Hepatocyte (in vitro differentiated cells): Measurements from ENCODE around the gene CAMK2G.

ENCODE experiments used
- EZH2 ChIP-seq: fragments of 200-600 bp; sonication (generic); IDR thresholded peaks from 2 replicates; pipeline ENCODE4 v1.6.1; 2016; ENCODE audit warnings: antibody characterized with exemption, mild to moderate bottlenecking, borderline replicate concordance
- TF ChIP-seq, protein P1 (sequence below): fragments of 200-600 bp; sonication (generic); IDR thresholded peaks from 2 replicates; pipeline ENCODE4 v1.5.1; 2016; ENCODE audit warnings: antibody characterized with exemption, mild to moderate bottlenecking; ENCODE audit not compliant: poor library complexity

DNA sequence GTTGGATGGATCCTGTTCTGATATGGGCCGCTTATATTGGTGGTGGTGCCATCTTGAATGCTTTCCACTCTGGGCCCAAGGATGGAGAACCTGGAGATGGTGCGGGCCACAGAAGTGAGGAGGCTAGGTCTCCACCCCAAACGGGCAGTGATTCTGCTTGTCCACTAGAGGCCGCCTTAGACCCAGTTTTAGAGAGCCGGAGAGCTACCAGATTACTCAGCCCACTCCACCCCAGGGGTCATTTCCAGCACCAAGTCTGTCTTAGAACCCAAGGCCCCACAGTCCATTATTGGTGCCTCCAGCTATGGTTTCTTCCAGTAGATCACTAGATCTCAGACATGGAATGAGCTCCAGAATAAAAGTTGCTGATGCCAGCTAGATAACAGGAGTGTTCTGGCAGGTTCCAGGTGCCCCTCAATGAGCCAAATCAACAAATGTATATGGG is 11.8 kb upstream of the CAMK2G start:
- TF ChIP-seq, protein P1, sequence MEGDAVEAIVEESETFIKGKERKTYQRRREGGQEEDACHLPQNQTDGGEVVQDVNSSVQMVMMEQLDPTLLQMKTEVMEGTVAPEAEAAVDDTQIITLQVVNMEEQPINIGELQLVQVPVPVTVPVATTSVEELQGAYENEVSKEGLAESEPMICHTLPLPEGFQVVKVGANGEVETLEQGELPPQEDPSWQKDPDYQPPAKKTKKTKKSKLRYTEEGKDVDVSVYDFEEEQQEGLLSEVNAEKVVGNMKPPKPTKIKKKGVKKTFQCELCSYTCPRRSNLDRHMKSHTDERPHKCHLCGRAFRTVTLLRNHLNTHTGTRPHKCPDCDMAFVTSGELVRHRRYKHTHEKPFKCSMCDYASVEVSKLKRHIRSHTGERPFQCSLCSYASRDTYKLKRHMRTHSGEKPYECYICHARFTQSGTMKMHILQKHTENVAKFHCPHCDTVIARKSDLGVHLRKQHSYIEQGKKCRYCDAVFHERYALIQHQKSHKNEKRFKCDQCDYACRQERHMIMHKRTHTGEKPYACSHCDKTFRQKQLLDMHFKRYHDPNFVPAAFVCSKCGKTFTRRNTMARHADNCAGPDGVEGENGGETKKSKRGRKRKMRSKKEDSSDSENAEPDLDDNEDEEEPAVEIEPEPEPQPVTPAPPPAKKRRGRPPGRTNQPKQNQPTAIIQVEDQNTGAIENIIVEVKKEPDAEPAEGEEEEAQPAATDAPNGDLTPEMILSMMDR = peak; percentile 88
- TF ChIP-seq EZH2 = no peak
